Mucosa of descending colon (tissue), 3 donors: Measurements from ENCODE around the gene MINDY3. TPM values are rescaled to one million over a fixed set of nuclear protein-coding genes. Genes with fewer than 3 reads are reported as not detected.
"Not testable (repeated sequence)": the region's sequence is repeated elsewhere in the genome, so short reads cannot be mapped to it uniquely, and the experiment has no call there.

Experiments
- ATAC-seq: fragments of 200-7000 bp; cut with Tn5 transposase; one replicate; pipeline ENCODE4 v1.9.1; 2020; ENCODE audit warnings: mild to moderate bottlenecking, moderate library complexity
- DNase-seq, 3 donors: peaks; one replicate each; pipeline ENCODE4 v3.0.0-alpha.2; 2020
- H3K36me3 ChIP-seq: fragments of 200-600 bp; one replicate; pipeline ENCODE4 v1.8.0; 2021; ENCODE audit warnings: low read depth, mild to moderate bottlenecking
- H3K4me1 ChIP-seq: fragments of 200-600 bp; one replicate; pipeline ENCODE4 v1.8.0; 2021; ENCODE audit warnings: low read depth, mild to moderate bottlenecking
- H3K4me3 ChIP-seq: fragments of 200-600 bp; one replicate; pipeline ENCODE4 v1.8.0; 2021; ENCODE audit warnings: mild to moderate bottlenecking
- H3K9me3 ChIP-seq: fragments of 200-600 bp; one replicate; pipeline ENCODE4 v1.8.0; 2021; ENCODE audit warnings: mild to moderate bottlenecking
- CTCF ChIP-seq: fragments of 200-600 bp; IDR thresholded peaks from one replicate; pipeline ENCODE4 v1.8.0; 2022; ENCODE audit warnings: antibody characterized with exemption, mild to moderate bottlenecking
- intact Hi-C, 2 donors: fragments of 100-400 bp; cut with DNase I in 1 of 2; cut with micrococcal nuclease in 1 of 2; formaldehyde crosslinking; loops; one replicate each; pipeline versions ENCODE4 v1.11.0 to v1.11.1; 2022; cut with DNase I, micrococcal nuclease
- total RNA-seq, 3 donors: library from RNA; stranded (reverse); fragmentation: NEBNext Ultra II Directional in 2 of 3; extraction: Animal tissue kit (Norgen Biotek cat#: 25700) in 2 of 3; gene quantifications; one replicate each; pipeline versions ENCODE4 v1.2.1 to v1.2.4, GENCODE V29; 2021 to 2023
- donor health status: DM: no; HTN: no; CAD: no; lungs with moderate emphysema.
- donor health status: DM: no; HTN: no; CAD: no.
- donor health status: DM: no; HTN: yes; CAD: no.

The MINDY3 gene
- total RNA-seq, 3 donors from 2014 or later: 20.2 to 36.4 (median 28.4) TPM

- ATAC-seq: peak; percentile 35
- DNase-seq: no peak
Measured at GRCh38 chr10:15856328-15857015, 3.8 kb downstream of the MINDY3 start.

GRCh38 chr10:15853800-15854199, 6.5 kb downstream of the MINDY3 start:
- DNase-seq (no peak), ATAC-seq (no peak)
- Histone ChIP-seq H3K4me3 (no peak overlapping the region), H3K4me1 (peaks cover 19% of the 10 kb centered on the region), H3K36me3 (no peaks in the 10 kb centered on the region), H3K9me3 (peaks cover 14% of the 10 kb centered on the region)
- intact Hi-C loops: no loop called here
- no peak for TF ChIP-seq CTCF

More at GRCh38 chr10:15856328-15857015, 3.8 kb downstream of the MINDY3 start:
- Histone ChIP-seq H3K36me3 (no peaks in the 10 kb centered on the region), H3K9me3 (peaks cover 1% of the 10 kb centered on the region), H3K4me1 (peaks cover 24% of the 10 kb centered on the region), H3K4me3 (no peak overlapping the region)
- intact Hi-C loops: no loop called here
- TF ChIP-seq CTCF: no peak

GRCh38 chr10:15852111-15852557, 8.2 kb downstream of the MINDY3 start:
- Histone ChIP-seq H3K4me1 (peaks cover 8% of the 10 kb centered on the region), H3K4me3 (no peak overlapping the region), H3K36me3 (no peaks in the 10 kb centered on the region), H3K9me3 (peaks cover 14% of the 10 kb centered on the region)
- ATAC-seq (no peak), DNase-seq (no peak)
- no peak for TF ChIP-seq CTCF
- intact Hi-C loops: no loop called here

- H3K4me1 ChIP-seq, H3K36me3 ChIP-seq, ATAC-seq, H3K4me3 ChIP-seq, intact Hi-C loops: not testable (repeated sequence)
- peak in 1 of 3 donors; percentile 17 for DNase-seq
- H3K9me3 ChIP-seq: peaks cover 14% of the 10 kb centered on the region
Measured at GRCh38 chr10:15850337-15850978, 9.8 kb downstream of the MINDY3 start.

GRCh38 chr10:15849316-15849715, 11.0 kb downstream of the MINDY3 start:
- TF ChIP-seq CTCF: no peak
- Histone ChIP-seq H3K4me1 (no peaks in the 10 kb centered on the region), H3K9me3 (peaks cover 14% of the 10 kb centered on the region), H3K36me3 (no peaks in the 10 kb centered on the region), H3K4me3 (no peak overlapping the region)
- ATAC-seq (no peak), DNase-seq (no peak)
- intact Hi-C loops: no loop called here

GRCh38 chr10:15847481-15847880, 12.8 kb downstream of the MINDY3 start:
- H3K4me3 ChIP-seq: no peak overlapping the region
- H3K36me3 ChIP-seq: no peaks in the 10 kb centered on the region
- intact Hi-C loops: no loop called here
- peaks cover 14% of the 10 kb centered on the region for H3K9me3 ChIP-seq
- DNase-seq (no peak), ATAC-seq (no peak)
- no peaks in the 10 kb centered on the region for H3K4me1 ChIP-seq
- no peak for TF ChIP-seq CTCF
